Measurements from ENCODE around the gene NADSYN1.

Gene NADSYN1

GRCh38 chr11:71474771-71475483 lies 21.9 kb downstream of the NADSYN1 start:
- no peak for FAIRE-seq

GRCh38 chr11:71476031-71476430 lies 23.0 kb downstream of the NADSYN1 start:
- FAIRE-seq, result no peak

GRCh38 chr11:71476926-71477640 lies 24.1 kb downstream of the NADSYN1 start:
- FAIRE-seq, result no peak

GRCh38 chr11:71477641-71478527 lies 24.9 kb downstream of the NADSYN1 start:
- FAIRE-seq, result no peak

- no peak for FAIRE-seq
Measured at GRCh38 chr11:71478528-71478840, 25.5 kb downstream of the NADSYN1 start.

- FAIRE-seq, result no peak
Measured at GRCh38 chr11:71481101-71481960, 28.3 kb downstream of the NADSYN1 start.

- no peak for FAIRE-seq
Measured at GRCh38 chr11:71482216-71482615, 29.2 kb downstream of the NADSYN1 start.

GRCh38 chr11:71482746-71483364 lies 29.9 kb downstream of the NADSYN1 start:
- FAIRE-seq, result no peak

GRCh38 chr11:71483692-71484091 lies 30.7 kb downstream of the NADSYN1 start:
- no peak for FAIRE-seq

- no peak for FAIRE-seq
Measured at GRCh38 chr11:71484248-71485062, 31.5 kb downstream of the NADSYN1 start.

GRCh38 chr11:71485063-71485399 lies 32.0 kb downstream of the NADSYN1 start:
- FAIRE-seq, result no peak

- no peak for FAIRE-seq
Measured at GRCh38 chr11:71485466-71485865, 32.5 kb downstream of the NADSYN1 start.

- no peak for FAIRE-seq
Measured at GRCh38 chr11:71486320-71486719, 33.3 kb downstream of the NADSYN1 start.

- FAIRE-seq, result no peak
Measured at GRCh38 chr11:71488681-71489270, 35.8 kb downstream of the NADSYN1 start.

GRCh38 chr11:71489311-71490043 lies 36.5 kb downstream of the NADSYN1 start:
- FAIRE-seq, result no peak

GRCh38 chr11:71490044-71490730 lies 37.2 kb downstream of the NADSYN1 start:
- FAIRE-seq, result no peak

GRCh38 chr11:71490731-71491390 lies 37.9 kb downstream of the NADSYN1 start:
- FAIRE-seq, result no peak

- no peak for FAIRE-seq
Measured at GRCh38 chr11:71491531-71491930, 38.5 kb downstream of the NADSYN1 start.

- no peak for FAIRE-seq
Measured at GRCh38 chr11:71491940-71492339, 38.9 kb downstream of the NADSYN1 start.
